A549 (cell line): ENCODE data around the gene COLEC12. TPM values are rescaled to one million over a fixed set of nuclear protein-coding genes. Genes with fewer than 3 reads are reported as not detected.

Experiments used
- ATAC-seq, 2 experiments: fragments of 200-7000 bp in 1 of 2; fragments of >200 bp in 1 of 2; cut with Nextera tagmentation in 1 of 2; cut with Tn5 transposase in 1 of 2; 3 replicates each; pipeline versions ENCODE4 v1.8.0 to v1.9.1; 2018 to 2020; ENCODE audit warnings: mild to moderate bottlenecking in 1 of 2, moderate library complexity in 1 of 2
- CTCF ChIA-PET: fragments of 300-600 bp; sonication (Branson Sonifier 250); formaldehyde crosslinking; extraction: SDS; loops from one replicate; lab custom pipeline; 2021; ENCODE audit warnings: antibody characterized with exemption, inconsistent platforms; lab: Yijun Ruan, JAX
- POLR2A ChIA-PET: fragments of 350-600 bp; formaldehyde crosslinking; extraction: SDS; loops from one replicate; lab custom pipeline; 2021; ENCODE audit warnings: antibody characterized with exemption, inconsistent platforms; lab: Yijun Ruan, JAX
- DNase-seq, 2 experiments: peaks; one replicate each; pipeline versions ENCODE4 v3.0.0 to v3.0.0-alpha.2; 2011 to 2016; ENCODE audit warnings: low read depth in 1 of 2, low spot score in 1 of 2
- FAIRE-seq: peaks from 2 replicates; lab custom pipeline; 2011; peaks lifted over from hg19 to GRCh38; lab: Jason Lieb, UNC
- H3K27ac ChIP-seq, 2 experiments: fragments of >200 bp; sonication (Bioruptor Twin); formaldehyde crosslinking; 3 replicates each; pipeline ENCODE4 v1.5.1; 2016 to 2017
- H3K4me1 ChIP-seq: fragments of >200 bp; sonication (Bioruptor Twin); formaldehyde crosslinking; 3 replicates; pipeline ENCODE4 v1.6.1; 2016
- H3K4me2 ChIP-seq: fragments of >200 bp; sonication (Bioruptor Twin); formaldehyde crosslinking; 3 replicates; pipeline ENCODE4 v1.6.1; 2016
- H3K4me3 ChIP-seq: fragments of >200 bp; sonication (Bioruptor Twin); formaldehyde crosslinking; 3 replicates; pipeline ENCODE4 v1.5.1; 2016
- H3K9me3 ChIP-seq: fragments of >200 bp; sonication (Bioruptor Twin); formaldehyde crosslinking; 3 replicates; pipeline ENCODE4 v1.6.1; 2016
- BHLHE40 ChIP-seq: IDR thresholded peaks from 2 replicates; pipeline ENCODE4 v1.6.1; 2012; ENCODE audit warnings: low read depth, low read length, inconsistent platforms
- CEBPB ChIP-seq, 2 experiments: fragments of >200 bp in 1 of 2; sonication (Bioruptor Twin) in 1 of 2; formaldehyde crosslinking in 1 of 2; IDR thresholded peaks; 2 replicates each; pipeline ENCODE4 v1.6.1; 2012 to 2016
- CHD4 ChIP-seq: fragments of 200-600 bp; sonication (generic); IDR thresholded peaks from 2 replicates; pipeline ENCODE4 v1.6.1; 2016; ENCODE audit warnings: antibody characterized with exemption, mild to moderate bottlenecking, borderline replicate concordance
- FOSB ChIP-seq: fragments of 250-450 bp; sonication (Bioruptor Pico); IDR thresholded peaks from 2 replicates; pipeline ENCODE4 v1.5.0; 2020; ENCODE audit warnings: mild to moderate bottlenecking, moderate library complexity
- FOXS1 ChIP-seq: fragments of 250-450 bp; sonication (Bioruptor Pico); IDR thresholded peaks from 2 replicates; pipeline ENCODE4 v1.5.0; 2020; ENCODE audit warnings: mild to moderate bottlenecking, moderate library complexity
- HOXB5 ChIP-seq: fragments of 250-450 bp; sonication (Bioruptor Pico); IDR thresholded peaks from 2 replicates; pipeline ENCODE4 v1.5.0; 2020; ENCODE audit warnings: mild to moderate bottlenecking, moderate library complexity
- JUN ChIP-seq, 2 experiments: fragments of >200 bp; sonication (Bioruptor Twin); formaldehyde crosslinking; IDR thresholded peaks; 2 replicates in 1 of 2; 3 replicates in 1 of 2; pipeline ENCODE4 v1.6.1; 2016 to 2017
- KDM1A ChIP-seq: fragments of 200-600 bp; sonication (generic); IDR thresholded peaks from 2 replicates; pipeline ENCODE4 v1.6.1; 2016; ENCODE audit warnings: low read depth, mild to moderate bottlenecking
- KDM5A ChIP-seq: fragments of 200-600 bp; sonication (generic); IDR thresholded peaks from 2 replicates; pipeline ENCODE4 v1.6.1; 2016; ENCODE audit warnings: antibody characterized with exemption, mild to moderate bottlenecking
- MAFK ChIP-seq: fragments of 450-650 bp; IDR thresholded peaks from 2 replicates; pipeline ENCODE4 v1.6.1; 2014; ENCODE audit not compliant: partially characterized antibody
- MAZ ChIP-seq: fragments of 150-350 bp; IDR thresholded peaks from 2 replicates; pipeline ENCODE4 v1.6.1; 2014; ENCODE audit warnings: antibody characterized with exemption, low read depth, low read length, borderline replicate concordance
- MYC ChIP-seq: IDR thresholded peaks from 2 replicates; pipeline ENCODE4 v1.6.1; 2012; ENCODE audit warnings: mild to moderate bottlenecking, inconsistent platforms, low read length, improper control_type of control experiment, borderline replicate concordance
- NPAS2 ChIP-seq: fragments of 250-450 bp; sonication (Bioruptor Pico); IDR thresholded peaks from 2 replicates; pipeline ENCODE4 v1.8.0; 2022; ENCODE audit warnings: mild to moderate bottlenecking, moderate library complexity, borderline replicate concordance
- PHF8 ChIP-seq: fragments of 200-600 bp; sonication (generic); IDR thresholded peaks from 2 replicates; pipeline ENCODE4 v1.6.1; 2016; ENCODE audit warnings: low read depth, mild to moderate bottlenecking, antibody characterized with exemption, moderate library complexity, borderline replicate concordance
- RARB ChIP-seq: fragments of 250-450 bp; sonication (Bioruptor Pico); IDR thresholded peaks from 2 replicates; pipeline ENCODE4 v1.8.0; 2021; ENCODE audit warnings: mild to moderate bottlenecking, moderate library complexity
- RCOR1 ChIP-seq: fragments of 150-350 bp; IDR thresholded peaks from 2 replicates; pipeline ENCODE4 v1.6.1; 2014; ENCODE audit warnings: antibody characterized with exemption, low read length, low read depth
- RFX5 ChIP-seq: fragments of 450-650 bp; IDR thresholded peaks from 2 replicates; pipeline ENCODE4 v1.7.1; 2014; ENCODE audit warnings: antibody characterized with exemption, mild to moderate bottlenecking, moderate library complexity
- SREBF2 ChIP-seq: fragments of 450-650 bp; IDR thresholded peaks from 2 replicates; pipeline ENCODE4 v1.6.1; 2014; ENCODE audit warnings: mild to moderate bottlenecking, moderate library complexity
- TFCP2L1 ChIP-seq: fragments of 250-450 bp; sonication (Bioruptor Pico); IDR thresholded peaks from 2 replicates; pipeline ENCODE4 v1.5.0; 2021; ENCODE audit warnings: mild to moderate bottlenecking
- TP53 ChIP-seq: fragments of 250-450 bp; sonication (Bioruptor Pico); IDR thresholded peaks from 2 replicates; pipeline ENCODE4 v1.5.0; 2021; ENCODE audit warnings: mild to moderate bottlenecking, moderate library complexity
- WGBS: methylation state at CpG from one replicate; pipeline ENCODE4 v1.1.6; 2017; ENCODE audit errors: missing lambda C conversion rate; 5-methylcytosine and 5-hydroxymethylcytosine counted together
- polyA plus RNA-seq, 4 experiments: library from polyadenylated mRNA; depleted of rRNA in 3 of 4; stranded (reverse); fragments of >200 nt; fragmentation: RNase III in 1 of 4; extraction: RNeasy Plus Mini Kit Qiagen cat#74134 plus additional on column Dnase treatment in 1 of 4; gene quantifications; 2 replicates in 3 of 4; 3 replicates in 1 of 4; pipeline ENCODE4 v1.2.3, GENCODE V29; 2011 to 2017
- TF ChIP-seq, protein P1 (sequence below): fragments of 250-450 bp; sonication (Bioruptor Pico); IDR thresholded peaks from 2 replicates; pipeline ENCODE4 v1.5.0; 2021; ENCODE audit warnings: mild to moderate bottlenecking, moderate library complexity, borderline replicate concordance

Gene COLEC12
- polyA plus RNA-seq, 2 of the 4 experiments (the other 2 are of a cell fraction), result 0.01 TPM; not detected in 1

DNA sequence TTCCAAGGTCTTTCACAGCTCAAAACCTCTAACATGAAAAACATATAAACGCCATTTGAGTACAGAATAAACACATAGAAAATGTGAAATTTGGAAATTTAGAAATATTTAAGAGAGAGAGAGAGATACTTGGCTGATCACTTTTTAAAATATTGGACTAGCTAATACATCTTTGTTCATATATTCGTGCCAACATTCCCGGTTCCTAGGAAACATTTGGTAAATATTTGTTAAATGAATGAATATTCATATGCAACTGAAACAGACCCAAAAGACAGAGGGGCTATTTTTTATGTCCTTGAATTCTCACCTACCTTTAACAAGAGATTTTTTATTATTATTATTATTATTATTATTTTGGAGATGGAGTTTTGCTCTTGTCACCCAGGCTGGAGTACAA lies 8.3 kb upstream of the COLEC12 start:
- no peak for TF ChIP-seq FOXS1 (CRISPR knock-in tag)
- TF ChIP-seq TP53 (CRISPR knock-in tag), result no peak
- 9% methylated on average over 3 of the region's 3 CpGs for WGBS
- ChIA-PET CTCF (interaction anchor here (0.8 kb wide), 1 partner anchor 224 kb away, joined by 3 read pairs; no protein-coding TSS in a partner anchor), POLR2A (no interaction called here)
- no peak overlapping the region for H3K27ac ChIP-seq
- no peak for ATAC-seq
- no peaks in the 10 kb centered on the region for H3K4me1 ChIP-seq
- H3K4me3 ChIP-seq, result no peak overlapping the region
- no peak for FAIRE-seq
- no peaks in the 10 kb centered on the region for H3K9me3 ChIP-seq
- H3K4me2 ChIP-seq, result no peak overlapping the region
- no peak for DNase-seq

DNA sequence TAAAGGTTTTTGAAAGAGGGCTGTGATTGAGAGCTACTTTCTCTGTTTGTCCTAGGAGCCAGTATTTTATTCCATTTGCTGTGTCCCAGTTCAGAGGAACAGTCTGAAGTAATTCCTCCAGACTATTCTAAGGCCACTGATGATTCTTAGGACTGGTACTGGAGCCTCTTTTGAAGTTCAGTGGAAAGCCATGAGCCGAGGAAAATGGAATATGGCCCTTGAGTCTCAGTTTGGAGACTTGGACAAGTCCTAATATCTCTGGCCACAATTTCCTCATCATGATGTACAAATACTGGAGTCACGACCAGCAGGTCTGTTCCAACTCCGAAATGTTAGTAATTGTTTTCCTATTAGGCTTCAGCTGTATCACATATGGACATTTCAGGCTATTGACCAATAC lies 7.1 kb upstream of the COLEC12 start:
- Histone ChIP-seq H3K9me3 (no peaks in the 10 kb centered on the region), H3K4me1 (no peaks in the 10 kb centered on the region), H3K4me2 (no peak overlapping the region), H3K27ac (no peak overlapping the region), H3K4me3 (no peak overlapping the region)
- WGBS, result 14% methylated on average over 3 of the region's 3 CpGs
- DNase-seq, result no peak
- no peak for ATAC-seq
- ChIA-PET CTCF (interaction anchor here (1.5 kb wide), 1 partner anchor 11 kb away, joined by 3 read pairs; no protein-coding TSS in a partner anchor), POLR2A (no interaction called here)
- FAIRE-seq, result no peak
- TF ChIP-seq HOXB5 (no peak), JUN (IDR thresholded peaks at IDR 0.05) (no peak), MAFK (no peak), PHF8 (no peak), KDM1A (no peak), RARB (no peak), KDM5A (no peak), RFX5 (no peak), MYC (no peak), NPAS2 (CRISPR knock-in tag) (no peak), TFCP2L1 (CRISPR knock-in tag) (no peak), CHD4 (no peak), FOSB (CRISPR knock-in tag) (no peak), CEBPB (IDR thresholded peaks at IDR 0.05) (no peak), RCOR1 (no peak), SREBF2 (no peak)

DNA sequence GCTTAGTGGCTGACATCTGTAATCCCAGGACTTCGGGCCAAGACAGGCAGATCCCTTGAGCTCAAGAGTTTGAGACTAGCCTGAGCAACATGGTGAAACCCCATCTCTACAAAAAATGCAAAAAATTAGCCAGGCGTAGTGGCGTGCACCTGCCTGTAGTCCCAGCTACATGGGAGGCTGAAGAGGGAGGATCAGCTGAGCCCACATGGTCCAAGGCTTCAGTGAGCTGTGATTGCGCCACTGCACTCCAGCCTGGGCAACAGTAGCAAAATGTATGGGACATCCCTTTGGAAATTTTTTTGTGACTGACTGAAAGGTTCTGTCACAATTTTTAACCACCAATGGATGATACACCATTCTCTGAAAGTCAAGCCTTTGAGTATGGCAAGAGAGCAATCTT lies 6.3 kb upstream of the COLEC12 start:
- WGBS, result 51% methylated on average over 4 of the region's 4 CpGs
- ChIA-PET CTCF (interaction anchor here (1.5 kb wide), 1 partner anchor 10 kb away, joined by 3 read pairs; no protein-coding TSS in a partner anchor), POLR2A (no interaction called here)
- Histone ChIP-seq H3K4me2 (no peak overlapping the region), H3K9me3 (no peaks in the 10 kb centered on the region), H3K4me3 (no peak overlapping the region), H3K27ac (no peak overlapping the region), H3K4me1 (no peaks in the 10 kb centered on the region)
- TF ChIP-seq RARB (no peak), MYC (no peak), MAZ (no peak)
- TF ChIP-seq, protein P1, sequence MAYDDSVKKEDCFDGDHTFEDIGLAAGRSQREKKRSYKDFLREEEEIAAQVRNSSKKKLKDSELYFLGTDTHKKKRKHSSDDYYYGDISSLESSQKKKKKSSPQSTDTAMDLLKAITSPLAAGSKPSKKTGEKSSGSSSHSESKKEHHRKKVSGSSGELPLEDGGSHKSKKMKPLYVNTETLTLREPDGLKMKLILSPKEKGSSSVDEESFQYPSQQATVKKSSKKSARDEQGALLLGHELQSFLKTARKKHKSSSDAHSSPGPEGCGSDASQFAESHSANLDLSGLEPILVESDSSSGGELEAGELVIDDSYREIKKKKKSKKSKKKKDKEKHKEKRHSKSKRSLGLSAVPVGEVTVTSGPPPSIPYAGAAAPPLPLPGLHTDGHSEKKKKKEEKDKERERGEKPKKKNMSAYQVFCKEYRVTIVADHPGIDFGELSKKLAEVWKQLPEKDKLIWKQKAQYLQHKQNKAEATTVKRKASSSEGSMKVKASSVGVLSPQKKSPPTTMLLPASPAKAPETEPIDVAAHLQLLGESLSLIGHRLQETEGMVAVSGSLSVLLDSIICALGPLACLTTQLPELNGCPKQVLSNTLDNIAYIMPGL (CRISPR knock-in tag), result no peak
- DNase-seq, result no peak
- ATAC-seq, result no peak
- FAIRE-seq, result no peak

DNA sequence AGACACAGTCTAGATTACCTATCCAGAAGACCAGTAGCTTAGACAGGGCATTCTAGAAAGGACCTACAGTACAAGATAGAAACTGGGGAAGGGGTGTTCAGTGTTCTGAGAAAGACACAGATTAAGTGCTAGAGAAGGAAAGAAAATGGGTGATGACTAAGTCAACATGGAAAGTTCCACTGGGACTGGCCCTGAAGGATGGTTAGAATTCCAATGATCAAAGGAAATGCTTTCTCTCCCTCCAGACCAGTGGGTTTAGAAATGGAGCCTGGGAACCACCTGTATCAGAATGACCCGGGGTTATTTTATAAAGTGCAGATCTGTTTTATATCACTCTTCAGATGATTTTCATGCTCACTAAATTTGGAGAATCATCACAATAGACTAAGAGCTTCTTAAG lies 5.8 kb upstream of the COLEC12 start:
- no peak for ATAC-seq
- no peak for TF ChIP-seq BHLHE40
- TF ChIP-seq, all 56 proteins: peak for 0
- H3K4me3 ChIP-seq, result no peak overlapping the region
- H3K9me3 ChIP-seq, result no peaks in the 10 kb centered on the region
- no peak overlapping the region for H3K27ac ChIP-seq
- 5% methylated on average over 1 of the region's 1 CpG for WGBS
- POLR2A ChIA-PET, result no interaction called here
- CTCF ChIA-PET, result no interaction called here
- no peak for DNase-seq
- no peak for FAIRE-seq
- no peaks in the 10 kb centered on the region for H3K4me1 ChIP-seq
- H3K4me2 ChIP-seq, result no peak overlapping the region
